Activated B cell treated with CpG ODN at 0.5 μM for 24 hours (primary cell): ENCODE results near the gene TSPYL4. TPM values are rescaled to one million over a fixed set of nuclear protein-coding genes. Genes with fewer than 3 reads are reported as not detected.

ENCODE experiments used
- ATAC-seq: fragments of 200-7000 bp; cut with Tn5 transposase; one replicate; pipeline ENCODE4 v1.10.0; 2021; ENCODE audit warnings: low read depth, mild to moderate bottlenecking, moderate library complexity
- CTCF ChIA-PET: fragments of 350-600 bp; sonication (Branson Sonifier 250); formaldehyde crosslinking; loops from one replicate; lab custom pipeline; 2021; ENCODE audit warnings: antibody characterized with exemption; lab: Charles Lee
- POLR2A ChIA-PET: fragments of 350-600 bp; sonication (Branson Sonifier 250); formaldehyde crosslinking; loops from one replicate; lab custom pipeline; 2021; ENCODE audit warnings: antibody characterized with exemption; lab: Charles Lee
- DNase-seq: peaks from one replicate; pipeline ENCODE4 v3.0.0; 2022
- H3K27ac Mint-ChIP-seq: one replicate; pipeline ENCODE4 v1.8.0; 2020; ENCODE audit warnings: mixed read lengths
- H3K27me3 Mint-ChIP-seq: one replicate; pipeline ENCODE4 v1.8.0; 2021; ENCODE audit warnings: mixed read lengths
- H3K36me3 Mint-ChIP-seq: one replicate; pipeline ENCODE4 v1.8.0; 2021; ENCODE audit warnings: low read depth, mixed read lengths
- H3K4me1 Mint-ChIP-seq: one replicate; pipeline ENCODE4 v1.8.0; 2021; ENCODE audit warnings: mixed read lengths
- H3K4me3 Mint-ChIP-seq: one replicate; pipeline ENCODE4 v1.8.0; 2020; ENCODE audit warnings: mild to moderate bottlenecking, mixed read lengths
- H3K9me3 Mint-ChIP-seq: one replicate; pipeline ENCODE4 v1.8.0; 2020; ENCODE audit warnings: mixed read lengths
- intact Hi-C: fragments of 100-400 bp; cut with micrococcal nuclease; formaldehyde crosslinking; loops from one replicate; pipeline ENCODE4 v1.15.1; 2024
- total RNA-seq: library from RNA; stranded (reverse); gene quantifications from 2 replicates; pipeline ENCODE4 v1.2.3, GENCODE V29; 2022
- TF ChIP-seq, protein P1 (sequence below): fragments of 200-600 bp; IDR thresholded peaks from one replicate; pipeline ENCODE4 v1.8.0; 2022; ENCODE audit warnings: antibody characterized with exemption, mild to moderate bottlenecking

Gene TSPYL4
- total RNA-seq, 1 donor from 2014 or later: 16.7 TPM

DNA sequence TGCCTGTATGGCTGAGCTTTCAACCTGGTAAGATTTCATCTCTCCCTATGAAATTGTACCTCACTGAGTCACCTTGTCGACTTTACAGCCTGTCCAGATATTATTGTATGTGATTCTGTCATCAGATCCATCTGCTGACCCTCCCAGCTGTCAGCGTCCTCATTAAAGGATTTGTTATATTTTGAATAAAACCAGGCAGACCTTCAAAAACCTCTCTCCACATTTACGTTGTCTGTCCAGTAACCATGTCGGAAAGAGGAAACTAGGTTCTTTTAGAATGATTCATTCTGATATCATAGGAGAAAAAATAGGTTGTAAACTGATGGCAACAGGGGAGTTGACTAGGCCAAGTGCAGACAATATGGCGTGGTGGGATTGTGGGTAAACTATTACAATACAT is 38.5 kb downstream of the TSPYL4 start:
- Mint-ChIP-seq H3K4me3 (no peak overlapping the region), H3K4me1 (peaks cover 3% of the 10 kb centered on the region), H3K36me3 (no peaks in the 10 kb centered on the region), H3K9me3 (no peaks in the 10 kb centered on the region), H3K27me3 (no peaks in the 10 kb centered on the region), H3K27ac (no peak overlapping the region)
- POLR2A ChIA-PET: no interaction called here
- DNase-seq (no peak), ATAC-seq (no peak)
- intact Hi-C loops: loop anchor here (2.0 to 10.0 kb wide), 2 partner anchors 15 to 101 kb away; no protein-coding TSS in a partner anchor
- CTCF ChIA-PET: interaction anchor here (1.3 kb wide), 1 partner anchor 345 kb away, joined by 5 read pairs; no protein-coding TSS in a partner anchor
- TF ChIP-seq, protein P1, sequence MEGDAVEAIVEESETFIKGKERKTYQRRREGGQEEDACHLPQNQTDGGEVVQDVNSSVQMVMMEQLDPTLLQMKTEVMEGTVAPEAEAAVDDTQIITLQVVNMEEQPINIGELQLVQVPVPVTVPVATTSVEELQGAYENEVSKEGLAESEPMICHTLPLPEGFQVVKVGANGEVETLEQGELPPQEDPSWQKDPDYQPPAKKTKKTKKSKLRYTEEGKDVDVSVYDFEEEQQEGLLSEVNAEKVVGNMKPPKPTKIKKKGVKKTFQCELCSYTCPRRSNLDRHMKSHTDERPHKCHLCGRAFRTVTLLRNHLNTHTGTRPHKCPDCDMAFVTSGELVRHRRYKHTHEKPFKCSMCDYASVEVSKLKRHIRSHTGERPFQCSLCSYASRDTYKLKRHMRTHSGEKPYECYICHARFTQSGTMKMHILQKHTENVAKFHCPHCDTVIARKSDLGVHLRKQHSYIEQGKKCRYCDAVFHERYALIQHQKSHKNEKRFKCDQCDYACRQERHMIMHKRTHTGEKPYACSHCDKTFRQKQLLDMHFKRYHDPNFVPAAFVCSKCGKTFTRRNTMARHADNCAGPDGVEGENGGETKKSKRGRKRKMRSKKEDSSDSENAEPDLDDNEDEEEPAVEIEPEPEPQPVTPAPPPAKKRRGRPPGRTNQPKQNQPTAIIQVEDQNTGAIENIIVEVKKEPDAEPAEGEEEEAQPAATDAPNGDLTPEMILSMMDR: no peak

DNA sequence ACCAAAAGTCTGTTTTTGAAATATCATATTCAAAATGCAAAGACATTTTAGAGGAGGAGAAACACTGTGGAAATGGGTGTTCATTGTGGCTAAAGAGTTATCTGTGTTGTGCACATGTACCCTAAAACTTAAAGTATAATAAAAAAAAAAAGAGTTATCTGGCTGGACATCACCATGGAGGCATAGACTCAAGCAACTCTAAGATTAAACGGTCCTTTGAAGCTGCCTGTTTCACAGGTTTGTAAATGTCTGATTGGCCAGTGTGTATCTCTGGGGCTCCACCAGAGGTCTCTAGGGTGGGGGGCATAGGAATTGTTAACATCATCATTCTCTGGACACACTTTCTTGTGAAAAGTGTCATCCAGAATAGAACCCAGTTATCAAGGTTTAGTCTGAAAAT is 39.2 kb downstream of the TSPYL4 start:
- CTCF ChIA-PET: interaction anchor here (1.3 kb wide), 1 partner anchor 346 kb away, joined by 5 read pairs; no protein-coding TSS in a partner anchor

DNA sequence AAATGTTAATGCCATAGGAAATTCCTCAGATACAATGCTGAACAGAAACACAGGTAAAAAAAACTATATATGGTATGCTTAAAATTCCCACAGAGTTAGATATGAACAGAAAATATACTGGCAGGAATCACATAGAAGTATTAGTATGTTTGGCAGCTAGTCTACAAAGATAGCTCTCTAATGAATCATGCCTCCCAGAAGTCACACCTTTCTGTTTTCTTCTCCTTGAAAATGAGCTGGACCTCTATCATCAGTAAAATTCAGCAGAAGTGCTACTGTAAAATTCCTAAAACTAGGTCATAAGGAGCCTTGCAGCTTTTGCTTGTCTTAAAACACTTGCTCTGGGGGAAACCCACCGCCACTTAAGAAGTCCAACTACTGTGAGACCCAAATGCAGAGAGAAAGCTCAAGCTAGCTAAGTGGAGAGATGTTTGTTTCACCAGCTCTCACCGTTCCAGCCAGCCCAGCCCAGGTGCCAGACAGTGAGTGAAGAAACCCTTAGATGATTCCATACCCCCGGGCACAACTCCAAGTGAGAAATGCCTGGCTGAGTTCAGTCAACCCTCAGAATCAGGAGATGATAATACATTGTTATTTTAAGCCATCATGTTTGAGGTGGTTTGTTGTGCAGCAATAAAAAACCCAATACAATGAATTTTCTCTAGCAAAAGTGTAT is 43.0 kb downstream of the TSPYL4 start:
- DNase-seq (no peak), ATAC-seq (no peak)
- intact Hi-C loops: loop anchor here (10.0 kb wide), 1 partner anchor 96 kb away; no protein-coding TSS in a partner anchor
- no peak overlapping the region for H3K4me3 Mint-ChIP-seq
- TF ChIP-seq, protein P1: no peak
- H3K27me3 Mint-ChIP-seq: no peaks in the 10 kb centered on the region
- H3K4me1 Mint-ChIP-seq: no peaks in the 10 kb centered on the region
- H3K9me3 Mint-ChIP-seq: no peaks in the 10 kb centered on the region
- peaks cover 2% of the 10 kb centered on the region for H3K36me3 Mint-ChIP-seq
- ChIA-PET CTCF (interaction anchor here (1.4 kb wide), 1 partner anchor 350 kb away, joined by 3 read pairs; no protein-coding TSS in a partner anchor), POLR2A (no interaction called here)
- no peak overlapping the region for H3K27ac Mint-ChIP-seq

More for the DNA sequence above, 39.2 kb downstream of the TSPYL4 start:
- intact Hi-C loops: loop anchor here (2.0 to 10.0 kb wide), 2 partner anchors 14 to 100 kb away; no protein-coding TSS in a partner anchor
- TF ChIP-seq, protein P1: no peak
- H3K27ac Mint-ChIP-seq: no peak overlapping the region
- peaks cover 3% of the 10 kb centered on the region for H3K4me1 Mint-ChIP-seq
- H3K36me3 Mint-ChIP-seq: no peaks in the 10 kb centered on the region
- no peak for DNase-seq
- POLR2A ChIA-PET: no interaction called here
- no peak for ATAC-seq
- no peak overlapping the region for H3K4me3 Mint-ChIP-seq
- H3K27me3 Mint-ChIP-seq: no peaks in the 10 kb centered on the region
- no peaks in the 10 kb centered on the region for H3K9me3 Mint-ChIP-seq

DNA sequence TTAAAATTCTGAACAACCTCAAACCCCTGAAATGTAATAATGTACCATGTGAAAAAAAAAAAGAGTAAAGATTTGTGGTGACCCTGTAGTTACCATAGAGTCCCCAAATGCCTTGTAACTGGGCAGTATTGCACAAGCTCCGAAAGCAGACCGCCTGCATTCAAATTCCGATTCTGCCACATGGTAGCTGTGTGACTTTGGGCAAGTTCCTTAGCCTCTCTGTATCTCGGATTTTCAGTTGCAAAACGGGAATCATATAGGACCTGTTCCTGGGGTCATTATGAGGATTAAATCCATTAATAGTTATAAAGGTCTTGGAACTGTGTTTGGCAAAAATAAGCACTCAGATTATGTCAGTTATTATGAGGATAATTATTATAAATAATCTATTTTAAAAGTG is 43.6 kb downstream of the TSPYL4 start:
- intact Hi-C loops: loop anchor here (10.0 kb wide), 1 partner anchor 96 kb away; no protein-coding TSS in a partner anchor
- POLR2A ChIA-PET: no interaction called here
- ATAC-seq: no peak
- Mint-ChIP-seq H3K36me3 (peaks cover 2% of the 10 kb centered on the region), H3K27me3 (no peaks in the 10 kb centered on the region), H3K4me3 (no peak overlapping the region), H3K9me3 (no peaks in the 10 kb centered on the region), H3K27ac (no peak overlapping the region), H3K4me1 (no peaks in the 10 kb centered on the region)
- TF ChIP-seq, protein P1: no peak
- CTCF ChIA-PET: interaction anchor here (1.4 kb wide), 1 partner anchor 350 kb away, joined by 3 read pairs; no protein-coding TSS in a partner anchor
- no peak for DNase-seq

DNA sequence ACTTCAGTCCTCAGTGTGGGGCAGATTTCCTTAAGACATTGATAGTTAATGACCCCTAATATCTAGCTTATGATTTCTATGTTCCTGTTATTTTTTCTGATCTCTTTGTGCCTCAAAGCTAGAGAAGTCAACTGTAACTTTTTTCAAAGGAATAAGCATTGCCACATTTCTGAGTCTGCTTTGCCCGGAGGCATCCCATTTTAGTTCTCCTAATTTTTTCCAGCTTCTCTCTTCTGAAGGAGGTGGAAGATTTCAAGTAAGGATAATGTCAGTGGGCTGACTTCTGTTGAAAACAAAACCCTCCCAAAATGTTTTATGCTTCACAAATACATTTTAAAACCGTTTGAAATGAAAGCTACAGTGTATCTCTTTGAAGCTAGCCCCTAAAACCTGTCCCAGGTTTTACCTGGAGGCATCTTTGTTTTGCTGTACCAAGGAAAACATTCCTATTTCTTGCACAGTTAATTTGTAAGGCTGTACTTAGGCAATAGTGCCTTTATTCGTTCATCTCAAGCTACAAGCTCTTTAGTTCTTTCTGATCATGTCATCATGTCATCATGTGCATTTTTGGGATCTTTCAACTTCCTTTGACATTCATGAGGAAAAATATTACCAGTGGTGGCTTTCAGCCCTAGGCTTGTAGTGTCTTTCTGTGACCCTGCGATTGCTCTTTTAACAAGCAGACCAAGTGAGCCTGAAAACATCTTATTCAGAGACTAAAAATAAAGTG is 45.7 kb downstream of the TSPYL4 start:
- ChIA-PET CTCF (interaction anchor here (0.6 to 1.1 kb wide), 2 partner anchors 25 to 202 kb away, joined by 3 read pairs; no protein-coding TSS in a partner anchor), POLR2A (interaction anchor here (0.6 kb wide), 1 partner anchor 460 kb away, joined by 3 read pairs; the partner anchor contains the start of gene ZUP1)
- Mint-ChIP-seq H3K4me1 (no peaks in the 10 kb centered on the region), H3K36me3 (peaks cover 2% of the 10 kb centered on the region), H3K27ac (no peak overlapping the region), H3K4me3 (no peak overlapping the region), H3K9me3 (no peaks in the 10 kb centered on the region), H3K27me3 (no peaks in the 10 kb centered on the region)
- intact Hi-C loops: no loop called here
- ATAC-seq (no peak), DNase-seq (no peak)
- TF ChIP-seq, protein P1: no peak
